Fibroblast of villous mesenchyme (primary cell): Measurements from ENCODE around the gene SUPT20H. TPM values are rescaled to one million over a fixed set of nuclear protein-coding genes. Genes with fewer than 3 reads are reported as not detected.

Experiments
- DNase-seq: peaks from one replicate; pipeline ENCODE4 v3.0.0-alpha.2; 2010; ENCODE audit warnings: low read depth
- H3K4me3 ChIP-seq: 2 replicates; pipeline ENCODE4 v1.5.1; 2011; ENCODE audit warnings: low read depth, mild to moderate bottlenecking, low read length
- total RNA-seq: library from RNA; depleted of rRNA; stranded (reverse); fragments of >200 nt; gene quantifications from 2 replicates; pipeline ENCODE4 v1.2.3, GENCODE V29; 2012
- TF ChIP-seq, protein P1 (sequence below): IDR thresholded peaks from 2 replicates; pipeline ENCODE4 v1.5.1; 2012; ENCODE audit warnings: low read depth, mild to moderate bottlenecking, low read length; ENCODE audit not compliant: insufficient read depth

The SUPT20H gene
- total RNA-seq, 1 donor = 105 TPM

DNA sequence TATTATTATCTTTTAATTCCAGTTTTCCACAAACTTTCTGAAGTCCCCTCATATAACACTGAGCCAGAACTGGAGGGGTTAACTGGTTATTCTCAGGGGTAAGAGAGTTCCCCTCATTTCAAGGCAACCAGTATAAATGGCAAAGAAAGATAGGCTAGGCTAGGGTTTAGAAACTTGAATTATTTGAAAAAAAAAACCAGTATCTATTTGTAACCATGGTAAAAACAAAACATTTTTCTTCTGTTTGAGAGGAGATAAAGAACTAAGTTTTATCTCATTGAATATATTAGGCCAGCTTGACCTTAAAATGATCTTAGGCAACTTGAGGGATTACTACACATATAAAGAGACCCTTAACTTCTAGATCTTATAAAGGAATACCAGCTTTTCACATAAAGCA is 19.6 kb downstream of the SUPT20H start:
- TF ChIP-seq, protein P1, sequence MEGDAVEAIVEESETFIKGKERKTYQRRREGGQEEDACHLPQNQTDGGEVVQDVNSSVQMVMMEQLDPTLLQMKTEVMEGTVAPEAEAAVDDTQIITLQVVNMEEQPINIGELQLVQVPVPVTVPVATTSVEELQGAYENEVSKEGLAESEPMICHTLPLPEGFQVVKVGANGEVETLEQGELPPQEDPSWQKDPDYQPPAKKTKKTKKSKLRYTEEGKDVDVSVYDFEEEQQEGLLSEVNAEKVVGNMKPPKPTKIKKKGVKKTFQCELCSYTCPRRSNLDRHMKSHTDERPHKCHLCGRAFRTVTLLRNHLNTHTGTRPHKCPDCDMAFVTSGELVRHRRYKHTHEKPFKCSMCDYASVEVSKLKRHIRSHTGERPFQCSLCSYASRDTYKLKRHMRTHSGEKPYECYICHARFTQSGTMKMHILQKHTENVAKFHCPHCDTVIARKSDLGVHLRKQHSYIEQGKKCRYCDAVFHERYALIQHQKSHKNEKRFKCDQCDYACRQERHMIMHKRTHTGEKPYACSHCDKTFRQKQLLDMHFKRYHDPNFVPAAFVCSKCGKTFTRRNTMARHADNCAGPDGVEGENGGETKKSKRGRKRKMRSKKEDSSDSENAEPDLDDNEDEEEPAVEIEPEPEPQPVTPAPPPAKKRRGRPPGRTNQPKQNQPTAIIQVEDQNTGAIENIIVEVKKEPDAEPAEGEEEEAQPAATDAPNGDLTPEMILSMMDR = no peak
- H3K4me3 ChIP-seq = no peak overlapping the region
- no peak for DNase-seq

GRCh38 chr13:37037241-37037640 is 22.2 kb downstream of the SUPT20H start:
- H3K4me3 ChIP-seq = no peak overlapping the region
- TF ChIP-seq, protein P1 = no peak
- no peak for DNase-seq

DNA sequence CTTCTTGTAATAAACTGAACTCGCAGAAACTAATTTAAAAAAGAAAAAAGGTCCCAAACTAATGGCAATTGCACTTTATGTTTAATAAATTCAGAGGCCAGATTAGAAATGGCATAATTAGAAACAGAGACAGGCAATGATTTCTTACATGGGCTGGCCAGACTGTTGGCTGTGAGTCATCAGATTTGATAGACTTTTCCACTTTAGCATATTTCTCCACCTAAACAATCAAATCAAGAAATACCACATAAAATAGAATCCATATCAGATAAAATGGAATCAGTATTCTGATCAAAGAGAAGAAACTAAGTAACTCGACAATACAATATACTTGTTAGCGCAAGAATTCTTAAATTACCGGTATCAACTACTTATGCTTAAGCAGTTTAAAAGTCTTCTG is 29.9 kb downstream of the SUPT20H start:
- no peak for DNase-seq
- H3K4me3 ChIP-seq = no peak overlapping the region
- TF ChIP-seq, protein P1 = no peak

DNA sequence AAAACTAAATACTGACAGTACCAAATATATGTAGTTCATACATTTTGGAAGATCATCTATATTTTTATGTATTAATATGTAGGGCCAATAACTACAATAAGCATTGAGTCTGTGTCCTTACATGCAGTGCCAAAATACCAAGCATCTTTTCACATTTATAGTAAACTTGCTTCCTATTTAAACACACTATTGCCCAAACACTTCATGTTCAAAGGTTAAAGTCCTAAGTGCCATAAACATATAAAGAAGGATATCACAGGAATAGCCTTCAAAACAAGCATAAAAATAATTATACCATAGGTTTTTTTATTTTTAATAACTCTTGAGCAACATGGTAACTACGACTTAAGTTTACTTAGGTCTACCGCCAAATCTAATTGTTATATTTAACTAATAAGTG is 31.8 kb downstream of the SUPT20H start:
- no peak for DNase-seq
- no peak overlapping the region for H3K4me3 ChIP-seq
- TF ChIP-seq, protein P1 = no peak

- no peak for DNase-seq
- TF ChIP-seq, protein P1 = no peak
- no peak overlapping the region for H3K4me3 ChIP-seq
Observed at GRCh38 chr13:37026771-37027170, 32.7 kb downstream of the SUPT20H start.

GRCh38 chr13:37023871-37024270 is 35.6 kb downstream of the SUPT20H start:
- TF ChIP-seq, protein P1 = no peak
- DNase-seq = peak; percentile 27
- no peak overlapping the region for H3K4me3 ChIP-seq

DNA sequence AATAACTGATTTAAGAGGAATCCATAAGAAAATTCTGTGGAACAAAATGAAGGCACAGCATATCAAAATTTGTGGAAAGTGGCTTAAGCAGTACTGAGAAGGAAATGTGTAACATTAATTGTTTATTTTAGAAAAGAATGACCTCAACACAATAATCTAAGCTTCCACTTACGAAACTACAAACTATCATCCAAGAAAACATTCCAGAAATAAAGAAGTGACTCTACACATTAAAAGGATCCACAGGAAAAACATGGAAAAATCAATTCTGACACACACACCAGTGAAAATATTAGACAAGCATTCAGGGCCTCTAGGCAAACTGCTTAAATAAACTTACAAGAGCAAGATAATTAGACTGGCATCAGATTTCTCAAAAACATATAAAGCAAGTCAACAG is 44.9 kb downstream of the SUPT20H start:
- no peak overlapping the region for H3K4me3 ChIP-seq
- DNase-seq = no peak
- TF ChIP-seq, protein P1 = no peak
